ENCODE results near the gene RBM10. TPM values are rescaled to one million over a fixed set of nuclear protein-coding genes. Genes with fewer than 3 reads are reported as not detected.

Gene RBM10
- total and polyA plus RNA-seq, 4 experiments from 2014 or later, result 10.7 to 53.3 (median 42.1) TPM

DNA sequence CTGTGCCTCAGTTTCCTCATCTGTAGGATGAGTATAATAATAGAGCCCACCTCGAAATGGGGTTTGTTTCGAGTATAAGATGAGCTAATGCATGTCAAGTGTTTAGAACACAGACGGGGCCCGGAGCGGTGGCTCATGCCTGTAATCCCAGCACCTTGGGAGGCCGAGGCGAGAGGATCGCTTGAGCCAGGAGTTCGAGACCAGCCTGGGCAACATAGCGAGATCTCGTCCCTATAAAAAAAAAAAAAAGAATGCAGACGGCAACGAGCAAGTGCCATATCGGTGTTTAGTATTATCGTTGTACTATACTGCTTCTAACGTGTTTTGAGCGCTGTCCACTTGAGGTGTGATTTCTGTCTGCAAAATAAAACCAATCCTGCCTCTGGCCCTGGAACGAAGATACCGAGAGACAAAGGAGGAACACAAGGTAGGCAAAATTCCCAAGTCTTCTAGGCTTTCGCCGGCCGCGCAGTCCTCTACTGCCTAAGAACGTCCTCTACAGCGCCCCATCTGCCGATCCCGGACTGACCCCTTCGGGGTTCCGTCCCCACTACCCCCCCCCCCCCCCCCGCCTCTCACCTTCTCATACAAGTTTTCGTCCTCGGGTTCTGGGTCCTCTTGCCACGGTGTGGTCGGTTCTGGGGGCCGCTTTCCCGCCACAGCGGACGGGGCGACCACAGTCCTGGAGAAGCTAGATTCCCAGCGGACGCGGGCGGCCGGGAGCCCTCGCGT lies 961 bp upstream of the RBM10 start:
- CTCF ChIA-PET (ENCODE audit: partially characterized antibody), result interaction anchor here (0.7 to 2.9 kb wide), 9 partner anchors 9 to 379 kb away, joined by 3 to 18 read pairs (median 4); no protein-coding TSS in a partner anchor
- peaks cover 36% of the 10 kb centered on the region for H3K4me1 ChIP-seq (ENCODE audit: insufficient read depth, low read length)
- H3K9me3 ChIP-seq (ENCODE audit: control insufficient read depth in 1 of 2, low read length in 2 of 2), result no peaks in the 10 kb centered on the region
- peak overlapping the region; percentile 65 to 73 for H3K4me3 ChIP-seq (ENCODE audit: low read length in 2 of 2)
- H3K4me1 Mint-ChIP-seq, result peaks cover 19 to 52% (median 33%) of the 10 kb centered on the region in 4 donors
- POLR2A ChIA-PET (ENCODE audit: partially characterized antibody), result interaction anchor here (0.7 to 4.6 kb wide), 14 partner anchors 9 to 506 kb away, joined by 3 to 54 read pairs (median 6); partner anchors contain the start of genes ARAF, CDK16, ELK1 and USP11
- H3K9me3 Mint-ChIP-seq, result peaks cover 0 to 4% (median 0%) of the 10 kb centered on the region in 8 donors
- intact Hi-C loops (cut with micrococcal nuclease), result loop anchor here (1.0 to 2.0 kb wide), 4 partner anchors 15 to 515 kb away; partner anchors contain the start of gene UXT
- H3K27me3 Mint-ChIP-seq, result no peaks in the 10 kb centered on the region
- H3K27ac Mint-ChIP-seq, result peak overlapping the region; percentile 95 to 99 (median 98)
- no peak for DNase-seq
- H3K27ac ChIP-seq (ENCODE audit: low read depth, low read length), result peak overlapping the region; percentile 91
- H3K27me3 ChIP-seq (ENCODE audit: insufficient read depth, low read length), result no peaks in the 10 kb centered on the region
- H3K36me3 Mint-ChIP-seq, result peaks cover 16 to 40% of the 10 kb centered on the region in 2 donors
- H3K4me3 Mint-ChIP-seq, result peak overlapping the region; percentile 94 to 99 (median 96)
- H3K36me3 ChIP-seq (ENCODE audit: insufficient read depth, low read length), result peaks cover 7% of the 10 kb centered on the region

DNA sequence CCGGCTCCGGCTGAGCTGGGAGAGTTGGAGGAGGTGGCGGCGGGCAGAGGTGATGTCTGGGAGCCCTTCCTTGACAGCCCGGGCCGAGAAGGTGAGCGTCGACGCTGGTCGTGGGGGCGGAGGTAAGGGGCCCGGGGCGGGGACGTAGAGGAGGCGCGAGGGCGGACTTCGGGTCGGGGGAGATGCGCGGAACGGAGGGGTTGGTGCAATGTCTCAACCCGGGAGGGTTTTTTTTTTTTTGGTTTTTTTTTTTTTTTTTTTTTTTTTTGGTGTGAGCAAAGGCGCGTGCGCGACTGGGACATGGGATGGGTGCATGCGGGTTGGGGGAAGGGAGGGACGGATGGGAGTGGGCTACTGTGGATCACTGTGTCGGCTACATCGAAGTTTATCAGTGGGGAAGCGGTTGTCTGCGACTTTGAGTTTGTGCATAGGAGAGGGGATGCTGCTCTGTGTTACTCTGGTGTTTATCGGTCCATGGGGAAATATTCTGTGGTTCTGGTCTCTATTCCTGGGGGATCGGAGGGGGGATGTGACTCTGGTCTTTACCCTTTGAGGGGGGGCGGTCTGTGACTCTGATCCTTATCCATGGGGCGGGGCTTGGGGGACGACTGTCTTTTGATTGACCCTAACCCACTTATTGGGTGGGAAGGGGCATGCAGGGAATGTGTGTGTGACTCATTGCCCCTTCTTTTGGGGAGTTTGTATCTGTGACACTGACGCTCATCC lies 537 bp downstream of the RBM10 start:
- H3K36me3 Mint-ChIP-seq, result peaks cover 13 to 36% of the 10 kb centered on the region in 2 donors
- H3K9me3 ChIP-seq (ENCODE audit: control insufficient read depth in 1 of 2, low read length in 2 of 2), result no peaks in the 10 kb centered on the region
- H3K4me1 Mint-ChIP-seq, result peaks cover 21 to 56% (median 38%) of the 10 kb centered on the region in 4 donors
- DNase-seq, result peak in 1 of 5 donors; percentile 38
- intact Hi-C loops (cut with micrococcal nuclease), result loop anchor here (1.0 to 5.0 kb wide), 5 partner anchors 71 to 513 kb away; partner anchors contain the start of genes ELK1, USP11 and UXT
- H3K4me1 ChIP-seq (ENCODE audit: insufficient read depth, low read length), result peaks cover 36% of the 10 kb centered on the region
- peak overlapping the region; percentile 69 to 73 for H3K4me3 ChIP-seq (ENCODE audit: low read length in 2 of 2)
- H3K9me3 Mint-ChIP-seq, result peaks cover 0 to 3% (median 0%) of the 10 kb centered on the region in 8 donors
- H3K4me3 Mint-ChIP-seq, result peak overlapping the region; percentile 94 to 99 (median 96)
- ChIA-PET POLR2A (ENCODE audit: partially characterized antibody) (interaction anchor here (0.6 to 4.6 kb wide), 17 partner anchors 9 to 508 kb away, joined by 3 to 54 read pairs (median 5); partner anchors contain the start of genes ARAF, CDK16 and USP11), CTCF (ENCODE audit: partially characterized antibody) (interaction anchor here (0.9 to 2.9 kb wide), 10 partner anchors 8 to 239 kb away, joined by 3 to 18 read pairs (median 4); no protein-coding TSS in a partner anchor)
- peak overlapping the region; percentile 91 for H3K27ac ChIP-seq (ENCODE audit: low read depth, low read length)
- peaks cover 7% of the 10 kb centered on the region for H3K36me3 ChIP-seq (ENCODE audit: insufficient read depth, low read length)
- H3K27ac Mint-ChIP-seq, result peak overlapping the region; percentile 95 to 99 (median 98)
- H3K27me3 ChIP-seq (ENCODE audit: insufficient read depth, low read length), result no peaks in the 10 kb centered on the region
- no peaks in the 10 kb centered on the region for H3K27me3 Mint-ChIP-seq

- peak overlapping the region; percentile 93 to 99 (median 97) for H3K27ac Mint-ChIP-seq
- Histone ChIP-seq H3K36me3 (ENCODE audit: insufficient read depth, low read length) (peaks cover 7% of the 10 kb centered on the region), H3K4me1 (ENCODE audit: insufficient read depth, low read length) (peaks cover 36% of the 10 kb centered on the region), H3K4me3 (ENCODE audit: low read length in 2 of 2) (peak overlapping the region; percentile 69 to 73), H3K27ac (ENCODE audit: low read depth, low read length) (peak overlapping the region; percentile 91), H3K9me3 (ENCODE audit: control insufficient read depth in 1 of 2, low read length in 2 of 2) (no peaks in the 10 kb centered on the region), H3K27me3 (ENCODE audit: insufficient read depth, low read length) (no peaks in the 10 kb centered on the region)
- DNase-seq, result no peak
- peaks cover 21 to 57% (median 38%) of the 10 kb centered on the region in 4 donors for H3K4me1 Mint-ChIP-seq
- ChIA-PET CTCF (ENCODE audit: partially characterized antibody) (no interaction called here), POLR2A (ENCODE audit: partially characterized antibody) (no interaction called here)
- no peaks in the 10 kb centered on the region for H3K27me3 Mint-ChIP-seq
- H3K9me3 Mint-ChIP-seq, result peaks cover 0 to 1% (median 0%) of the 10 kb centered on the region in 8 donors
- intact Hi-C loops (cut with micrococcal nuclease), result loop anchor here (5.0 kb wide), 1 partner anchor 236 kb away; no protein-coding TSS in a partner anchor
- peaks cover 12 to 32% of the 10 kb centered on the region in 2 donors for H3K36me3 Mint-ChIP-seq
- H3K4me3 Mint-ChIP-seq, result peak overlapping the region; percentile 94 to 99 (median 96)
Measured at GRCh38 chrX:47146121-47146935, 1.3 kb downstream of the RBM10 start.

GRCh38 chrX:47146936-47147859 lies 2.2 kb downstream of the RBM10 start:
- Histone ChIP-seq H3K4me1 (ENCODE audit: insufficient read depth, low read length) (peaks cover 36% of the 10 kb centered on the region), H3K9me3 (ENCODE audit: control insufficient read depth in 1 of 2, low read length in 2 of 2) (no peaks in the 10 kb centered on the region), H3K27ac (ENCODE audit: low read depth, low read length) (no peak overlapping the region), H3K27me3 (ENCODE audit: insufficient read depth, low read length) (no peaks in the 10 kb centered on the region), H3K36me3 (ENCODE audit: insufficient read depth, low read length) (peaks cover 5% of the 10 kb centered on the region), H3K4me3 (ENCODE audit: low read length in 2 of 2) (no peak overlapping the region)
- H3K36me3 Mint-ChIP-seq, result peaks cover 6 to 33% of the 10 kb centered on the region in 2 donors
- no peaks in the 10 kb centered on the region for H3K27me3 Mint-ChIP-seq
- H3K4me1 Mint-ChIP-seq, result peaks cover 21 to 57% (median 39%) of the 10 kb centered on the region in 4 donors
- H3K27ac Mint-ChIP-seq, result peak overlapping the region in 3 of 7 donors; percentile 23 to 99 (median 52)
- ChIA-PET CTCF (ENCODE audit: partially characterized antibody) (no interaction called here), POLR2A (ENCODE audit: partially characterized antibody) (interaction anchor here (1.3 kb wide), 1 partner anchor 71 kb away, joined by 3 read pairs; no protein-coding TSS in a partner anchor)
- DNase-seq, result no peak
- H3K9me3 Mint-ChIP-seq, result peaks cover 0 to 1% (median 0%) of the 10 kb centered on the region in 8 donors
- intact Hi-C loops (cut with micrococcal nuclease), result loop anchor here (5.0 kb wide), 1 partner anchor 235 kb away; no protein-coding TSS in a partner anchor
- peak overlapping the region; percentile 25 to 96 (median 56) for H3K4me3 Mint-ChIP-seq

- Histone ChIP-seq H3K4me1 (ENCODE audit: insufficient read depth, low read length) (peaks cover 22% of the 10 kb centered on the region), H3K27me3 (ENCODE audit: insufficient read depth, low read length) (no peaks in the 10 kb centered on the region), H3K4me3 (ENCODE audit: low read length in 2 of 2) (no peak overlapping the region), H3K27ac (ENCODE audit: low read depth, low read length) (no peak overlapping the region), H3K9me3 (ENCODE audit: control insufficient read depth in 1 of 2, low read length in 2 of 2) (no peaks in the 10 kb centered on the region), H3K36me3 (ENCODE audit: insufficient read depth, low read length) (no peaks in the 10 kb centered on the region)
- Mint-ChIP-seq H3K36me3 (peaks cover 3 to 30% of the 10 kb centered on the region in 2 donors), H3K9me3 (peaks cover 0 to 3% (median 0%) of the 10 kb centered on the region in 8 donors), H3K4me1 (peaks cover 16 to 45% (median 30%) of the 10 kb centered on the region in 4 donors), H3K27ac (no peak overlapping the region), H3K27me3 (no peaks in the 10 kb centered on the region), H3K4me3 (peak overlapping the region in 1 of 8 donors; percentile 20)
- intact Hi-C loops (cut with micrococcal nuclease), result loop anchor here (5.0 kb wide), 1 partner anchor 233 kb away; no protein-coding TSS in a partner anchor
- CTCF ChIA-PET (ENCODE audit: partially characterized antibody), result no interaction called here
- POLR2A ChIA-PET (ENCODE audit: partially characterized antibody), result no interaction called here
- no peak for DNase-seq
Measured at GRCh38 chrX:47148946-47149345, 3.9 kb downstream of the RBM10 start.

- intact Hi-C loops (cut with micrococcal nuclease), result no loop called here
- Histone ChIP-seq H3K36me3 (ENCODE audit: insufficient read depth, low read length) (no peaks in the 10 kb centered on the region), H3K27me3 (ENCODE audit: insufficient read depth, low read length) (no peaks in the 10 kb centered on the region), H3K9me3 (ENCODE audit: control insufficient read depth in 1 of 2, low read length in 2 of 2) (no peaks in the 10 kb centered on the region), H3K27ac (ENCODE audit: low read depth, low read length) (no peak overlapping the region), H3K4me3 (ENCODE audit: low read length in 2 of 2) (no peak overlapping the region), H3K4me1 (ENCODE audit: insufficient read depth, low read length) (peaks cover 15% of the 10 kb centered on the region)
- Mint-ChIP-seq H3K36me3 (peaks cover 3 to 15% of the 10 kb centered on the region in 2 donors), H3K27me3 (no peaks in the 10 kb centered on the region), H3K27ac (peak overlapping the region in 1 of 7 donors; percentile 27), H3K9me3 (peaks cover 0 to 2% (median 0%) of the 10 kb centered on the region in 8 donors), H3K4me1 (peaks cover 13 to 34% (median 18%) of the 10 kb centered on the region in 4 donors), H3K4me3 (no peak overlapping the region)
- DNase-seq, result no peak
- POLR2A ChIA-PET (ENCODE audit: partially characterized antibody), result no interaction called here
- CTCF ChIA-PET (ENCODE audit: partially characterized antibody), result no interaction called here
Measured at GRCh38 chrX:47151435-47151834, 6.4 kb downstream of the RBM10 start.

Data from CD4-positive, alpha-beta memory T cell (primary cell).